Upper lobe of left lung (tissue), 4 donors: ENCODE measurements around the gene XRCC5.

ENCODE experiments used
- EP300 ChIP-seq, 4 donors: sonication (generic); formaldehyde crosslinking; IDR thresholded peaks; one replicate each; pipeline ENCODE4 v1.5.1; 2017; ENCODE audit warnings: antibody characterized with exemption in 4 of 4, control low read depth in 2 of 4
- POLR2A ChIP-seq, 4 donors: fragments of 450-650 bp; IDR thresholded peaks; one replicate each; pipeline ENCODE4 v1.5.1; 2016 to 2017; ENCODE audit warnings: antibody characterized with exemption in 4 of 4, mild to moderate bottlenecking in 2 of 4
- POLR2AphosphoS5 ChIP-seq, 2 donors: sonication (generic); formaldehyde crosslinking; IDR thresholded peaks; one replicate each; pipeline ENCODE4 v1.5.1; 2017; ENCODE audit warnings: antibody characterized with exemption in 2 of 2
- TF ChIP-seq, protein P1 (sequence below), 6 experiments: fragments of 450-650 bp in 4 of 6; fragments of 200-600 bp in 2 of 6; sonication (generic) in 2 of 6; IDR thresholded peaks; one replicate each; pipeline ENCODE4 v1.5.1; 2016 to 2019; ENCODE audit warnings: antibody characterized with exemption in 6 of 6

DNA sequence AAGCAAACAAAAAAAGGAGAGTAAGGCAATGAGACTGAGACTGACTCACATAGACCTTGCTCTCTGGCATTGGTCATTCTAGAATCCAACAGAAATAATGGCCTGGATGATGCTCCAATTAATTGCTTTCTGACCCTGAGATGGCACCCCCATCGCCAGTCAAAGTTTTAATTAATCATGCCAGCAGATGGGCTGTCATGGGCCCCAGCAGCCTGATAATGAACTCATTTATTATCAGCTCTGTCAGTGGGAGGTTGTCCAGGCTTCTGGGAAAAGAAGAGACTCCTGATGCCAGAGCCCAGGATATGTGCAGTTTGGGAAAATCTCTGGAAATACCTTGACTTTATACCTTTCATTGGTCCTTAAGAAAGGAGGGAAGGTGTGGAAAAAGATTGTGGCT is 115.2 kb downstream of the XRCC5 start:
- TF ChIP-seq, protein P1, sequence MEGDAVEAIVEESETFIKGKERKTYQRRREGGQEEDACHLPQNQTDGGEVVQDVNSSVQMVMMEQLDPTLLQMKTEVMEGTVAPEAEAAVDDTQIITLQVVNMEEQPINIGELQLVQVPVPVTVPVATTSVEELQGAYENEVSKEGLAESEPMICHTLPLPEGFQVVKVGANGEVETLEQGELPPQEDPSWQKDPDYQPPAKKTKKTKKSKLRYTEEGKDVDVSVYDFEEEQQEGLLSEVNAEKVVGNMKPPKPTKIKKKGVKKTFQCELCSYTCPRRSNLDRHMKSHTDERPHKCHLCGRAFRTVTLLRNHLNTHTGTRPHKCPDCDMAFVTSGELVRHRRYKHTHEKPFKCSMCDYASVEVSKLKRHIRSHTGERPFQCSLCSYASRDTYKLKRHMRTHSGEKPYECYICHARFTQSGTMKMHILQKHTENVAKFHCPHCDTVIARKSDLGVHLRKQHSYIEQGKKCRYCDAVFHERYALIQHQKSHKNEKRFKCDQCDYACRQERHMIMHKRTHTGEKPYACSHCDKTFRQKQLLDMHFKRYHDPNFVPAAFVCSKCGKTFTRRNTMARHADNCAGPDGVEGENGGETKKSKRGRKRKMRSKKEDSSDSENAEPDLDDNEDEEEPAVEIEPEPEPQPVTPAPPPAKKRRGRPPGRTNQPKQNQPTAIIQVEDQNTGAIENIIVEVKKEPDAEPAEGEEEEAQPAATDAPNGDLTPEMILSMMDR (IDR thresholded peaks at IDR 0.05), result no peak
- no peak for TF ChIP-seq EP300 (IDR thresholded peaks at IDR 0.05)
- TF ChIP-seq POLR2AphosphoS5 (IDR thresholded peaks at IDR 0.05), result no peak
- no peak for TF ChIP-seq POLR2A (IDR thresholded peaks at IDR 0.05)
